Heart left ventricle (tissue), 13 donors: ENCODE measurements around the gene KRTAP10-4.

ENCODE experiments used
- POLR2A ChIP-seq, 2 donors: fragments of 450-650 bp; IDR thresholded peaks; one replicate each; pipeline ENCODE4 v1.6.1; 2017; ENCODE audit warnings: antibody characterized with exemption in 2 of 2, mild to moderate bottlenecking in 2 of 2, moderate library complexity in 2 of 2
- TF ChIP-seq, protein P1 (sequence below), 12 donors: fragments of 200-600 bp; sonication (generic) in 4 of 12; IDR thresholded peaks; one replicate each; pipeline versions ENCODE4 v1.5.0 to v1.8.0; 2018 to 2022; ENCODE audit warnings: antibody characterized with exemption in 12 of 12, mild to moderate bottlenecking in 5 of 12
- donor health status: ischemic (EF 13 %, LVEDD 7.1; RV severe dilation, severe dysfunction).
- donor health status: DM: no; HTN: yes; CAD: no.
- donor health status: DM: no; HTN: no; CAD: no.
- donor health status: ischemic (EF 25% LVEDD 6.9; RV normal size, moderate dysfunction).
- donor health status: ischemic (EF 25% LVEDD 5.7; RV mildly dilated, moderate dysfunction).
- donor health status: ischemic (EF 35%, LVEDD 5.7; RV mildly dilated, moderate dysfunction).
- donor health status: nonischemic (EF 11% LVEDD 7.7; RV severe dilation, severe dysfunction).
- donor health status: DM: yes; HTN: yes; CAD: no.
- donor health status: PGD.
- donor health status: ischemic (EF 29% LVEDD 5.4; RV normal size, mild dysfunction).
- donor health status: nonischemic (EF 23%, LVEDD 6.1; RV moderate dilation, normal function).

- TF ChIP-seq, protein P1, sequence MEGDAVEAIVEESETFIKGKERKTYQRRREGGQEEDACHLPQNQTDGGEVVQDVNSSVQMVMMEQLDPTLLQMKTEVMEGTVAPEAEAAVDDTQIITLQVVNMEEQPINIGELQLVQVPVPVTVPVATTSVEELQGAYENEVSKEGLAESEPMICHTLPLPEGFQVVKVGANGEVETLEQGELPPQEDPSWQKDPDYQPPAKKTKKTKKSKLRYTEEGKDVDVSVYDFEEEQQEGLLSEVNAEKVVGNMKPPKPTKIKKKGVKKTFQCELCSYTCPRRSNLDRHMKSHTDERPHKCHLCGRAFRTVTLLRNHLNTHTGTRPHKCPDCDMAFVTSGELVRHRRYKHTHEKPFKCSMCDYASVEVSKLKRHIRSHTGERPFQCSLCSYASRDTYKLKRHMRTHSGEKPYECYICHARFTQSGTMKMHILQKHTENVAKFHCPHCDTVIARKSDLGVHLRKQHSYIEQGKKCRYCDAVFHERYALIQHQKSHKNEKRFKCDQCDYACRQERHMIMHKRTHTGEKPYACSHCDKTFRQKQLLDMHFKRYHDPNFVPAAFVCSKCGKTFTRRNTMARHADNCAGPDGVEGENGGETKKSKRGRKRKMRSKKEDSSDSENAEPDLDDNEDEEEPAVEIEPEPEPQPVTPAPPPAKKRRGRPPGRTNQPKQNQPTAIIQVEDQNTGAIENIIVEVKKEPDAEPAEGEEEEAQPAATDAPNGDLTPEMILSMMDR (IDR thresholded peaks at IDR 0.05) = no peak
- TF ChIP-seq POLR2A (IDR thresholded peaks at IDR 0.05) = no peak
Observed at GRCh38 chr21:44606495-44606894, 33.0 kb downstream of the KRTAP10-4 start.
